HTR-8/SVneo (cell line): Measurements from ENCODE around the gene SCD.
"Not testable (repeated sequence)": the region's sequence is repeated elsewhere in the genome, so short reads cannot be mapped to it uniquely, and the experiment has no call there.

Experiments
- DNase-seq: peaks from one replicate; pipeline ENCODE4 v3.0.0; 2011; ENCODE audit warnings: low spot score, mixed read lengths; ENCODE audit not compliant: insufficient read length
- FAIRE-seq: peaks from 2 replicates; lab custom pipeline; 2011; peaks lifted over from hg19 to GRCh38; lab: Jason Lieb, UNC

The SCD gene

GRCh38 chr10:100359030-100359432 lies 12.0 kb downstream of the SCD start:
- DNase-seq (no peak), FAIRE-seq (no peak)

GRCh38 chr10:100359529-100360150 lies 12.6 kb downstream of the SCD start:
- no peak for FAIRE-seq
- DNase-seq, result no peak

GRCh38 chr10:100360234-100360633 lies 13.2 kb downstream of the SCD start:
- DNase-seq (no peak), FAIRE-seq (no peak)

- DNase-seq, result no peak
- no peak for FAIRE-seq
Observed at GRCh38 chr10:100362570-100363496, 15.8 kb downstream of the SCD start.

- DNase-seq, result no peak
- no peak for FAIRE-seq
Observed at GRCh38 chr10:100364175-100364574, 17.1 kb downstream of the SCD start.

GRCh38 chr10:100364735-100365391 lies 17.8 kb downstream of the SCD start:
- no peak for FAIRE-seq
- peak; percentile 84 for DNase-seq

- no peak for DNase-seq
- FAIRE-seq, result no peak
Observed at GRCh38 chr10:100368721-100369120, 21.7 kb downstream of the SCD start.

- FAIRE-seq, result peak; percentile 13
- DNase-seq, result peak; percentile 57
Observed at GRCh38 chr10:100370714-100371481, 23.9 kb downstream of the SCD start.

GRCh38 chr10:100371482-100372027 lies 24.5 kb downstream of the SCD start:
- FAIRE-seq (no peak), DNase-seq (no peak)

- FAIRE-seq, result peak; percentile 36
- no peak for DNase-seq
Observed at GRCh38 chr10:100372415-100373297, 25.6 kb downstream of the SCD start.

GRCh38 chr10:100373298-100374199 lies 26.5 kb downstream of the SCD start:
- peak; percentile 23 for FAIRE-seq
- DNase-seq, result peak; percentile 98

- DNase-seq (no peak), FAIRE-seq (no peak)
Observed at GRCh38 chr10:100374200-100374655, 27.2 kb downstream of the SCD start.

- not testable (repeated sequence) for FAIRE-seq, DNase-seq
Observed at GRCh38 chr10:100374677-100375353, 27.8 kb downstream of the SCD start.

GRCh38 chr10:100376656-100377055 lies 29.6 kb downstream of the SCD start:
- FAIRE-seq, DNase-seq: not testable (repeated sequence)

- DNase-seq (no peak), FAIRE-seq (no peak)
Observed at GRCh38 chr10:100377830-100378229, 30.8 kb downstream of the SCD start.

- FAIRE-seq, result no peak
Observed at GRCh38 chr10:100380400-100380799, 33.4 kb downstream of the SCD start.

GRCh38 chr10:100382553-100382952 lies 35.5 kb downstream of the SCD start:
- DNase-seq, result no peak
- no peak for FAIRE-seq

More at GRCh38 chr10:100380400-100380799, 33.4 kb downstream of the SCD start:
- DNase-seq, result no peak
